Fibroblast of villous mesenchyme (primary cell): ENCODE results near the gene SCP2. TPM values are rescaled to one million over a fixed set of nuclear protein-coding genes. Genes with fewer than 3 reads are reported as not detected.

ENCODE experiments used
- DNase-seq: peaks from one replicate; pipeline ENCODE4 v3.0.0-alpha.2; 2010; ENCODE audit warnings: low read depth
- H3K4me3 ChIP-seq: 2 replicates; pipeline ENCODE4 v1.5.1; 2011; ENCODE audit warnings: low read depth, mild to moderate bottlenecking, low read length
- CTCF ChIP-seq: IDR thresholded peaks from 2 replicates; pipeline ENCODE4 v1.5.1; 2012; ENCODE audit warnings: low read depth, mild to moderate bottlenecking, low read length; ENCODE audit not compliant: insufficient read depth
- total RNA-seq: library from RNA; depleted of rRNA; stranded (reverse); fragments of >200 nt; gene quantifications from 2 replicates; pipeline ENCODE4 v1.2.3, GENCODE V29; 2012

The SCP2 gene
- 113 and 170 TPM in 2 replicates for total RNA-seq

- H3K4me3 ChIP-seq = peak within 1 kb of the TSS; percentile 79
- TF ChIP-seq CTCF = no peak
- peak; percentile 74 for DNase-seq
Observed at GRCh38 chr1:52927212-52928014, at the start of gene SCP2. Gene SCP2 (plus strand): TSS chr1:52927276. CDS start chr1:52927397, 121 bp downstream.

- no peak for TF ChIP-seq CTCF
- no peak overlapping the region for H3K4me3 ChIP-seq
- DNase-seq = peak; percentile 47
Observed at GRCh38 chr1:52877554-52877953, 49.5 kb upstream of the SCP2 start.

GRCh38 chr1:52880206-52880605 is 46.9 kb upstream of the SCP2 start:
- no peak for DNase-seq
- no peak overlapping the region for H3K4me3 ChIP-seq
- no peak for TF ChIP-seq CTCF

GRCh38 chr1:52887483-52887882 is 39.6 kb upstream of the SCP2 start:
- no peak overlapping the region for H3K4me3 ChIP-seq
- no peak for TF ChIP-seq CTCF
- no peak for DNase-seq

GRCh38 chr1:52892424-52893215 is 34.5 kb upstream of the SCP2 start:
- TF ChIP-seq CTCF = no peak
- no peak for DNase-seq
- H3K4me3 ChIP-seq = no peak overlapping the region

- no peak for TF ChIP-seq CTCF
- peak; percentile 62 for DNase-seq
- no peak overlapping the region for H3K4me3 ChIP-seq
Observed at GRCh38 chr1:52899445-52899894, 27.6 kb upstream of the SCP2 start.
